Mammary epithelial cell (primary cell): ENCODE results near the gene ARL5A.

ENCODE experiments used
- CTCF ChIP-seq, 2 donors: IDR thresholded peaks in 1 of 2; conservative IDR thresholded peaks in 1 of 2; 2 replicates each; pipeline ENCODE4 v1.5.1; 2011 to 2012; ENCODE audit warnings: inconsistent platforms in 2 of 2, low read length in 2 of 2, mild to moderate bottlenecking in 2 of 2, control low read depth in 1 of 2, low read depth in 1 of 2; ENCODE audit not compliant: insufficient read depth in 1 of 2; ENCODE audit errors: extremely low read depth in 1 of 2
- EZH2 ChIP-seq: IDR thresholded peaks from 2 replicates; pipeline ENCODE4 v1.6.1; 2012; ENCODE audit warnings: low read length, inconsistent platforms, borderline replicate concordance

- TF ChIP-seq EZH2 (no peak), CTCF (conservative IDR thresholded peaks at IDR 0.05 in 1 of 2, IDR thresholded peaks at IDR 0.05 in 1 of 2; ENCODE audit: extremely low read depth in 1 of 2, insufficient read depth in 1 of 2, low read depth in 1 of 2, low read length in 2 of 2) (no peak)
These were observed 15.5 kb upstream of the ARL5A start for GRCh38 chr2:151843691-151844061.
